BLaER1 treated with 17β-estradiol and CSF1 and Interleukin-3, amounts not matched to agents 10 nM and 100 nM (cell line): ENCODE measurements around the gene MON2.

Experiments used
- H3K27ac ChIP-seq, 11 experiments: shearing (Covaris generic); formaldehyde crosslinking; 2 replicates each; pipeline ENCODE4 v1.8.1; 2022
- H3K27me3 ChIP-seq, 11 experiments: shearing (Covaris generic); formaldehyde crosslinking; 2 replicates each; pipeline ENCODE4 v1.8.1; 2022
- H3K36me3 ChIP-seq, 11 experiments: shearing (Covaris generic); formaldehyde crosslinking; 2 replicates each; pipeline ENCODE4 v1.8.1; 2022
- H3K4me1 ChIP-seq, 10 experiments: shearing (Covaris generic); formaldehyde crosslinking; 2 replicates each; pipeline ENCODE4 v1.8.1; 2022
- H3K4me2 ChIP-seq, 11 experiments: shearing (Covaris generic); formaldehyde crosslinking; 2 replicates each; pipeline ENCODE4 v1.8.1; 2022
- H3K4me3 ChIP-seq, 10 experiments: shearing (Covaris generic); formaldehyde crosslinking; 2 replicates each; pipeline ENCODE4 v1.8.1; 2022
- H3K9ac ChIP-seq, 11 experiments: shearing (Covaris generic); formaldehyde crosslinking; 2 replicates each; pipeline ENCODE4 v1.8.1; 2022
- H3K9me3 ChIP-seq, 11 experiments: shearing (Covaris generic); formaldehyde crosslinking; replicated peaks in 1 of 11; 2 replicates each; pipeline ENCODE4 v1.8.1; 2022
- H4K20me1 ChIP-seq, 11 experiments: shearing (Covaris generic); formaldehyde crosslinking; 2 replicates each; pipeline ENCODE4 v1.8.1; 2022
- Cebpa-rat ChIP-seq, 11 experiments: shearing (Covaris generic); IDR thresholded peaks; 2 replicates each; pipeline ENCODE4 v1.8.1; 2022

The MON2 gene

GRCh38 chr12:62466594-62467491, at the start of gene MON2:
TSS of gene MON2 (plus strand) at chr12:62466826. CDS start at chr12:62467208, 382 bp downstream.
- Histone ChIP-seq H3K27ac (peak within 1 kb of the TSS; percentile 85 to 98 (median 91)), H3K4me2 (peak within 1 kb of the TSS; percentile 84 to 96 (median 89)), H3K9me3 (peaks cover 31 to 36% (median 35%) of the 10 kb centered on the region in 11 experiments), H3K36me3 (peaks cover 6 to 15% (median 14%) of the 10 kb centered on the region in 11 experiments; a peak in 20 of 22 replicates), H3K9ac (peak within 1 kb of the TSS; percentile 90 to 99 (median 95)), H3K4me1 (peaks cover 12 to 33% (median 24%) of the 10 kb centered on the region in 10 experiments), H3K4me3 (peak within 1 kb of the TSS; percentile 80 to 100 (median 95)), H3K27me3 (no peaks in the 10 kb centered on the region), H4K20me1 (peaks cover 0 to 44% (median 17%) of the 10 kb centered on the region in 11 experiments; a peak in 12 of 22 replicates)
- TF ChIP-seq Cebpa-rat (IDR thresholded peaks at IDR 0.05), result no peak

GRCh38 chr12:62426089-62426488, 40.5 kb upstream of the MON2 start:
- Histone ChIP-seq H3K36me3 (no peaks in the 10 kb centered on the region), H4K20me1 (no peaks in the 10 kb centered on the region), H3K9me3 (peaks cover 17 to 53% (median 34%) of the 10 kb centered on the region in 11 experiments), H3K27me3 (no peaks in the 10 kb centered on the region), H3K4me3 (no peak overlapping the region), H3K27ac (no peak overlapping the region), H3K9ac (no peak overlapping the region), H3K4me2 (no peak overlapping the region), H3K4me1 (no peaks in the 10 kb centered on the region)
- no peak for TF ChIP-seq Cebpa-rat (IDR thresholded peaks at IDR 0.05)

- no peak overlapping the region for H3K27ac ChIP-seq
- no peaks in the 10 kb centered on the region for H3K36me3 ChIP-seq
- TF ChIP-seq Cebpa-rat (IDR thresholded peaks at IDR 0.05), result no peak
- H3K27me3 ChIP-seq, result peaks cover 5 to 11% (median 7%) of the 10 kb centered on the region in 11 experiments
- H3K4me3 ChIP-seq, result no peak overlapping the region
- H3K4me2 ChIP-seq, result no peak overlapping the region
- peaks cover 17 to 33% (median 26%) of the 10 kb centered on the region in 11 experiments for H3K9me3 ChIP-seq
- H4K20me1 ChIP-seq, result no peaks in the 10 kb centered on the region
- no peaks in the 10 kb centered on the region for H3K4me1 ChIP-seq
- H3K9ac ChIP-seq, result no peak overlapping the region
Measured at GRCh38 chr12:62429457-62429856, 37.2 kb upstream of the MON2 start.

GRCh38 chr12:62434494-62435302, 31.9 kb upstream of the MON2 start:
- Histone ChIP-seq H3K36me3 (no peaks in the 10 kb centered on the region), H3K9ac (no peak overlapping the region), H3K27me3 (peaks cover 25 to 34% (median 30%) of the 10 kb centered on the region in 11 experiments), H4K20me1 (no peaks in the 10 kb centered on the region; a peak in 1 of 22 replicates), H3K4me2 (peak overlapping the region in 10 of 11 experiments; percentile 15 to 71 (median 52); a peak in 16 of 22 replicates), H3K9me3 (peaks cover 0 to 6% (median 0%) of the 10 kb centered on the region in 11 experiments; a peak in 4 of 22 replicates), H3K4me1 (peaks cover 0 to 7% (median 2%) of the 10 kb centered on the region in 10 experiments; a peak in 5 of 20 replicates), H3K27ac (no peak overlapping the region), H3K4me3 (peak overlapping the region in 4 of 10 experiments; percentile 15 to 37 (median 26); a peak in 2 of 20 replicates)
- no peak for TF ChIP-seq Cebpa-rat (IDR thresholded peaks at IDR 0.05)

- Histone ChIP-seq H3K9ac (no peak overlapping the region), H3K27me3 (peaks cover 25 to 34% (median 30%) of the 10 kb centered on the region in 11 experiments), H3K9me3 (peaks cover under 1 to 8% (median 4%) of the 10 kb centered on the region in 11 experiments; a peak in 16 of 22 replicates), H3K4me2 (peak overlapping the region; percentile 3 to 71 (median 48); a peak in 19 of 22 replicates), H3K27ac (no peak overlapping the region), H4K20me1 (no peaks in the 10 kb centered on the region; a peak in 1 of 22 replicates), H3K36me3 (no peaks in the 10 kb centered on the region), H3K4me3 (peak overlapping the region in 5 of 10 experiments; percentile 15 to 37 (median 27); a peak in 6 of 20 replicates), H3K4me1 (peaks cover 0 to 7% (median 2%) of the 10 kb centered on the region in 10 experiments; a peak in 5 of 20 replicates)
- TF ChIP-seq Cebpa-rat (IDR thresholded peaks at IDR 0.05), result no peak
Measured at GRCh38 chr12:62435303-62436163, 31.1 kb upstream of the MON2 start.

GRCh38 chr12:62436164-62436503, 30.5 kb upstream of the MON2 start:
- Histone ChIP-seq H3K4me1 (peaks cover 0 to 7% (median 2%) of the 10 kb centered on the region in 10 experiments; a peak in 5 of 20 replicates), H3K9ac (no peak overlapping the region), H3K4me2 (no peak overlapping the region), H3K9me3 (peaks cover 6 to 12% (median 10%) of the 10 kb centered on the region in 11 experiments), H3K27ac (no peak overlapping the region), H3K36me3 (no peaks in the 10 kb centered on the region), H4K20me1 (no peaks in the 10 kb centered on the region; a peak in 1 of 22 replicates), H3K4me3 (no peak overlapping the region), H3K27me3 (peaks cover 25 to 34% (median 30%) of the 10 kb centered on the region in 11 experiments)
- no peak for TF ChIP-seq Cebpa-rat (IDR thresholded peaks at IDR 0.05)

- no peak overlapping the region for H3K9ac ChIP-seq
- H3K27me3 ChIP-seq, result peaks cover 25 to 34% (median 30%) of the 10 kb centered on the region in 11 experiments
- peaks cover 0 to 7% (median 2%) of the 10 kb centered on the region in 10 experiments; a peak in 5 of 20 replicates for H3K4me1 ChIP-seq
- no peaks in the 10 kb centered on the region; a peak in 1 of 22 replicates for H4K20me1 ChIP-seq
- H3K4me3 ChIP-seq, result no peak overlapping the region
- peaks cover 27 to 32% (median 29%) of the 10 kb centered on the region in 11 experiments for H3K9me3 ChIP-seq
- no peak for TF ChIP-seq Cebpa-rat (IDR thresholded peaks at IDR 0.05)
- H3K27ac ChIP-seq, result no peak overlapping the region
- no peak overlapping the region for H3K4me2 ChIP-seq
- no peaks in the 10 kb centered on the region for H3K36me3 ChIP-seq
Measured at GRCh38 chr12:62438098-62438692, 28.4 kb upstream of the MON2 start.
